A673 (cell line): Measurements from ENCODE around the gene LRBA.

Experiments
- CTCF ChIP-seq: fragments of 300-800, 200-600 bp; sonication (generic); conservative IDR thresholded peaks from 2 replicates; pipeline ENCODE4 v1.5.1; 2017; ENCODE audit warnings: low read depth, mild to moderate bottlenecking, antibody characterized with exemption, low read length, moderate library complexity, mixed read lengths
- EZH2 ChIP-seq: fragments of 200-600 bp; sonication (generic); IDR thresholded peaks from 2 replicates; pipeline ENCODE4 v1.6.1; 2017; ENCODE audit warnings: borderline replicate concordance, low read depth, mild to moderate bottlenecking, mixed read lengths, antibody characterized with exemption, low read length; ENCODE audit not compliant: poor library complexity, severe bottlenecking

GRCh38 chr4:150497612-150498011 lies 517.5 kb downstream of the LRBA start:
- TF ChIP-seq CTCF (no peak), EZH2 (no peak)
